GM18498 (cell line): ENCODE measurements around the gene ERCC8.

Experiments used
- ATAC-seq: cut with Tn5 transposase; IDR thresholded peaks from one replicate; pipeline ENCODE4 v1.9.1; 2021; ENCODE audit warnings: mild to moderate bottlenecking, moderate library complexity; ENCODE audit not compliant: unreplicated experiment

Gene ERCC8

GRCh38 chr5:60842871-60843385 is 101.9 kb downstream of the ERCC8 start:
- ATAC-seq: no peak

GRCh38 chr5:60841361-60841760 is 103.5 kb downstream of the ERCC8 start:
- no peak for ATAC-seq

GRCh38 chr5:60836131-60836530 is 108.7 kb downstream of the ERCC8 start:
- ATAC-seq: no peak

- no peak for ATAC-seq
Observed at GRCh38 chr5:60835554-60835953, 109.3 kb downstream of the ERCC8 start.

- no peak for ATAC-seq
Observed at GRCh38 chr5:60833520-60833919, 111.3 kb downstream of the ERCC8 start.

- peak; percentile 67 for ATAC-seq
Observed at GRCh38 chr5:60830581-60831127, 114.2 kb downstream of the ERCC8 start.

- ATAC-seq: peak; percentile 47
Observed at GRCh38 chr5:60829490-60830266, 115.2 kb downstream of the ERCC8 start.

GRCh38 chr5:60827201-60827600 is 117.7 kb downstream of the ERCC8 start:
- ATAC-seq: no peak

- peak; percentile 66 for ATAC-seq
Observed at GRCh38 chr5:60826653-60827052, 118.2 kb downstream of the ERCC8 start.
